HG02678 (cell line): Measurements from ENCODE around the gene RNF150.
"Not testable (repeated sequence)": the region's sequence is repeated elsewhere in the genome, so short reads cannot be mapped to it uniquely, and the experiment has no call there.

ENCODE experiments used
- ATAC-seq: cut with Tn5 transposase; IDR thresholded peaks from one replicate; pipeline ENCODE4 v1.9.1; 2021; ENCODE audit warnings: mild to moderate bottlenecking, moderate library complexity; ENCODE audit not compliant: unreplicated experiment

Gene RNF150

GRCh38 chr4:141133146-141133998 lies at the start of gene RNF150:
TSS of gene RNF150 (minus strand) at chr4:141133469.
- ATAC-seq, result peak; percentile 64

DNA sequence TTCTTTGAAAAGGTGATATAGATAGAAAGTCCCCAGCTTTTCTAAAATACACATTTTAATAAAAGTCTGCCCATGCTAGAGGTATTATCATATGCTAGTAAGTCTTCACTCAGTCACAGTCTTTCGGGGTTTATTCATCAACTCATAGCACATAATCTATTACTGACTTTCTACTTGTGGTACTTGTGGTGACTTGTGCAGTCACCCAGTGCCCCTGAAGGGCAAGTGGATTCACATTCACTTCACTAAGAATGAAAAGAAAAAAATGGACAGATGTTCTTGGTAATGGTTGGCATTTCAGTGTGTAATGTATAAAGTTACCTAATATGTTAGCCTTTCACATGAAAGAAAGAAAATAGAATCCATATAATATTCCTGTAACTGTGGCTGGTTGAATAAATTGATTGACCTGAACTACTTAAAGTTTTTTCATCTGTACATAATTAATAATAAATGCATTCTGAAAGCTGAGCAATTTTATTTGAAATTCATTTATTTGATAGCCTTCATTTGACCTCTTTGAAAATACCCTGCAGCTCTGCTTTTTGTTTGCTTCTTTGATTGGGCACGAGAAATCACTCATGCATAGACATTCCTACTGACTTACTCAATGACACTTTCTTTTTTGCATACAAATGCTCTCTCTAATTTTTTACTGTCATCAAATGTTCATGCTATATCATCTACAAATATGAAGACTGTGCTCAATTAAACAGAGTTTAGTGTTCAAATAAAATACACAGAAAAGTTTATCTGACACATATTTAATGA lies 47.9 kb upstream of the RNF150 start:
- ATAC-seq, result no peak

GRCh38 chr4:141179474-141180373 lies 46.5 kb upstream of the RNF150 start:
- no peak for ATAC-seq

DNA sequence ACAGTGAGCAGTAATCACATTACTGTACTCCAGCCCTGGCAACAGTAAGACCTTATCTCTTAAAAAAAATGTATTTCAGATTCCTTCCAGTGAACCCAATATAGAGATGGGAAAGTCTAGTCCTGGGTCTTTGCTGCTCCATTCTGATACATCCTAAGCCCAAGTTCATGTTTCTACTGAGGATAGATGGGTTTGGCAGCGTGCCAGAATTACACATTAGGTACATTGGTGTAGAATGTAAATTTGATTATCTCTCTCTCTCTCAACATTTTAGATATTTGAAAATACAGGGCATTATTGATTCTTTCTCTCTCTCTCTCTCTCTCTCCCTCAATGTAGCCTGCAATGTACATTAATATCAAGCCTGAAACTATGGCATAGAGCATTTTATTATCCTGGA lies 43.9 kb upstream of the RNF150 start:
- ATAC-seq, result no peak

GRCh38 chr4:141174457-141174856 lies 41.2 kb upstream of the RNF150 start:
- ATAC-seq, result no peak

GRCh38 chr4:141170671-141171070 lies 37.4 kb upstream of the RNF150 start:
- no peak for ATAC-seq

GRCh38 chr4:141169391-141169790 lies 36.1 kb upstream of the RNF150 start:
- ATAC-seq, result no peak

- not testable (repeated sequence) for ATAC-seq
Measured at GRCh38 chr4:141165001-141165400, 31.7 kb upstream of the RNF150 start.

DNA sequence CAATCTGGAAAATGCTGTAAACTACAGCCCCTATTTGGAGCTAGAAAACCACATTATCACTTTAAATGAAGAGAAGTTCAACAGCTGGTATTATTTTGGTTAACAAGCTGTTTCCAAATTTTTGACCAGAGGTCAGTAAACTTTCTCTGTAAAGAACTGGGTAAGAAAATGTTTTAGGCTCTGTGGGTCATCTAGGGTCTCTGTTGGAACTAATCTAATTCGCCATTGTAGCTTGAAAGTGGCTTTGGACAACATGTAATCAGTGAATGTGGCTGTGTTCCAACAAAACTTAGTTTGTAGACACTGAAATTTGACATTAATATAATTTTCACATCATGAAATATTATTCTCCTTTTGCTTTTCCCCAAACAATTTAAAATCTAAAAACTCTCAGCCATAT lies 25.8 kb upstream of the RNF150 start:
- ATAC-seq, result no peak

DNA sequence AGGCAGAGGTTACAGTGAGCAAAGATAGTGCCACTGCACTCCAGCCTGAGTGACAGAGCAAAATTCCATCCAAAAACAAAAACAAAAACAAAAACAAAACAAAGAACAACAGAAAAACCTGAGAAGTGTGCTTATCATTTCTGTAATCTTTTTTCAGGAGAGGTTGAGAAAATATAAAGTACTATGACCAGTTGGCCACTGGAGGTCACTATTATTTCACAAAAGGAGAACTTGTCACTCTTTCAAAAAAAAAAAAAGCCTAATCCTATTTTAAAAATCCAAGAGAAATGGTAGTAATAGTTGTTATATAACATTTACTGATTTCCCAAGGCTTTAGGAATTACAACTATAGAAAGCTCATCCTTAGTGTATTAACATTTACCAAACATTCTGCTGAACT lies 24.9 kb upstream of the RNF150 start:
- ATAC-seq, result no peak

- no peak for ATAC-seq
Measured at GRCh38 chr4:141155586-141155985, 22.3 kb upstream of the RNF150 start.

DNA sequence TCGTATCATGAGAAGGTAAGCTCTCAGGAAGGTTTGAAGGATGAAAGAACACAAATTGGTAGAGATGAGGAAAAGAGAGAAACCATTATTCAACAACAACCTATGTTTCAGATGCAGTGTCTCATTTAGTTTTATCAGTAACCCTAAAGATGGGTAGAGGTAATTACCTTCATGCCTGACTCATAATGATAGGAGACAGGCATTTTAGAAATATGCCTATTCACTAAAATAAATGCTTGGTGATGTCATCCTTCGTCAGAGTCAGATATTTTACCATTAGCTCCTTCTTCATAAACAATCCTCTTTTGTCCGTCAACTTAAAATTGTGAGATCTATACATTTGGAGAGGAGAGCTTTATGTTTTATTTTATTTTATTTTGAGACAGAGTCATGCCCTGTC lies 21.5 kb upstream of the RNF150 start:
- no peak for ATAC-seq

DNA sequence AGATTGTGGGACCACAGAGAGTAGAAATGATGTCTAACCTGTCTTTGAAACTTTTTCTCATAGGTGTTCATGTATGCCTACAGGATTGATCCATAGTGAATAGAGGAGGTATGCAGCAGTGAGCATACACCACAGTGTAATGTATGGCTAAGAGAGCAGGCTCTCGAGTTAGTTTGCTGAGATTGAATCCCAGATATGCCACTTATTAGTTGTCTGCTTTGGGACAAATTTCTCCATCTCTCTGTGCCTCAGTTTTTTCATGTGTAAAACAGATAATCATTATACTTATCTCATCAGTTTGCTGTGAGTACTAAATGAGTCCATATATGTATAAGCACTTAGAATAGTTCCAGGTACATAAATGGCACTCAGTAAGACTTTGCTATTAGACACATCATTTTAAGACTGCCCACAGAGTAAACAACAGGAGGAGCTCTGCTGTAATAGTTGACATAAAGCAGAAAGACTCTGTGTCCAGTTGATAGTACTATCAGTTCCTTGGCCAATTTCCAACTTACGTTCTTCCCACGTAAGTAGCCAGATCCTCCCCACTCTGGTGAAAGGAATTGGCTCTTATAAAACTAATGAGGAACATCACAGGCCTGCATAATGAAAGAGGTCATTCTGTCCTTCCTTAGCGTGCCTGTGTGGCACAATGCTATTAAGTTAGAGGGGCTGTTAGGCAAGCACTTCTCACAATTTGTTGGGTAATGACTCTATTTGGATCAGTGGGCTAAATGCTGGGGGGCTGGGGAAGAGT lies 20.7 kb upstream of the RNF150 start:
- ATAC-seq, result no peak

DNA sequence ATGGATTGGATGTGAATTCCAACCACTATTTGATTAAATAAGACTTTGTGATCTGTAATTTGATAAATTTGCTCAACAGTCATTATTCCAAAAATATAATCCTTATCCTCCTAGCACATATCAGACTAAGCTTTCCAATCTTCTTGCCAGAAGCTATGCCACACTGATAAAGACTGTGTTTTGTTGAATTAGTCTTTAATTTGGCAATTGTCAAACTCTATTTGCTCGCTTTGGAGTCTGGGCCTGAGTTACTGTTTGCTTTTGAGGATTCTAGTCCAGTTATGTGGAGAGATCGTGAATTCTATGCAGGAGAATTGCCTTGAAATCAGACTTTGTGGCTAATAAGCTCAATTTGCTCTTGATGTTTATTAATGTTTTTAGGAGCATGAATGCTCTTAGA lies 10.9 kb upstream of the RNF150 start:
- no peak for ATAC-seq

- ATAC-seq, result no peak
Measured at GRCh38 chr4:141142423-141142822, 9.2 kb upstream of the RNF150 start.

DNA sequence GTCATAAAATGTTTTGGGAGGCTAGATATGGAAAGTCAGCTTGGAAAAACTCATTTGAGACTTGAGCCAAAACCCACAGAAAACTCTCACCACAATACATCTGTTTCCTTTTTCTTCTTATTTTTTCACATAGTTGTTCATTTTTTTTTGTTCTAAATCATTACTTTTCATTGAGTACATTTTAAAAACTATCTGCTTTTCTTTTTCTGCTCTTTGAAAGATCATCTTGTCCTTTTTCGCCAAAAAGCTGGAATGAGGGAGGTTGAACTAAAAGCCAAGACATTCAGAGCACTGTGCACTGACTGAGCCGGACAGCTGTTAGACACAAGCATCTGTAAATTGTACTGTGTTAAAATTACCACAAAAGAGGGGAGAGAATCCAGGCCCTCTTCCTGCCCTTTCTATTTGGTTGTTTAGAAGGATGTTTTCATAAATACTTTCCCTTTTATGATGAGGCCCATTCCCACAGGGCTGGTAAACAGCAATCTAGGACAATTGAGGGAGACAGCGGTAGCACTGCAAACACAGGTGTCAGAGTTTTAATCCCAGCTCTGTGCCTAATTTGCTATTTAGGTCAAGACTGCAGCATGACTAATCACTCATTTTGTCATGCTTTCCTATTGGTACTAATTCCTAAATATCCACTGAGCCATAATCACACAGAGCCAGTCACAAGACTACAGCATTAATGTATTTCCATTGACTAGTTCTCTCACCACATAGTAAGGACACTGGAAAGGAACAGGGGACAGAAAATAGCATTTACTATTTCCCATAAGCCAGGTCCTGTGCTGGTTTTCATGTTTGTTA lies 7.3 kb upstream of the RNF150 start:
- no peak for ATAC-seq

- no peak for ATAC-seq
Measured at GRCh38 chr4:141133999-141134995, 1.0 kb upstream of the RNF150 start.

GRCh38 chr4:141132709-141133145 lies 542 bp downstream of the RNF150 start:
- ATAC-seq, result peak; percentile 19
